Measurements from ENCODE around the gene LMF1.

DNA sequence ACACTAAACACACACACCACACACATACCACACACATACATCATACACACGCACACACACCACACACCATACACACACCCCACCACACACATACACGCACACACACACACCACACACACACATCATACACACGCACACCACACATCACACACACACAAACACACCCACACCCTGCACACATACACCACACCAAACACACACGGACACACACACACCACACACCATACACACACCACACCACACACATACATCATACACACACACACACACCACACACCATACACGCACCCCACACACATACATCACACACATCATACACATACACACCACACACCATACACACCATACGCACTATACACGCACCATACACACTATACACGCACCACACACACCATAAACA is 7.1 kb upstream of the LMF1 start:
- TF ChIP-seq, protein P1, sequence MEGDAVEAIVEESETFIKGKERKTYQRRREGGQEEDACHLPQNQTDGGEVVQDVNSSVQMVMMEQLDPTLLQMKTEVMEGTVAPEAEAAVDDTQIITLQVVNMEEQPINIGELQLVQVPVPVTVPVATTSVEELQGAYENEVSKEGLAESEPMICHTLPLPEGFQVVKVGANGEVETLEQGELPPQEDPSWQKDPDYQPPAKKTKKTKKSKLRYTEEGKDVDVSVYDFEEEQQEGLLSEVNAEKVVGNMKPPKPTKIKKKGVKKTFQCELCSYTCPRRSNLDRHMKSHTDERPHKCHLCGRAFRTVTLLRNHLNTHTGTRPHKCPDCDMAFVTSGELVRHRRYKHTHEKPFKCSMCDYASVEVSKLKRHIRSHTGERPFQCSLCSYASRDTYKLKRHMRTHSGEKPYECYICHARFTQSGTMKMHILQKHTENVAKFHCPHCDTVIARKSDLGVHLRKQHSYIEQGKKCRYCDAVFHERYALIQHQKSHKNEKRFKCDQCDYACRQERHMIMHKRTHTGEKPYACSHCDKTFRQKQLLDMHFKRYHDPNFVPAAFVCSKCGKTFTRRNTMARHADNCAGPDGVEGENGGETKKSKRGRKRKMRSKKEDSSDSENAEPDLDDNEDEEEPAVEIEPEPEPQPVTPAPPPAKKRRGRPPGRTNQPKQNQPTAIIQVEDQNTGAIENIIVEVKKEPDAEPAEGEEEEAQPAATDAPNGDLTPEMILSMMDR (optimal IDR thresholded peaks at IDR 0.05 in 1 of 3, IDR thresholded peaks at IDR 0.05 in 1 of 3, conservative IDR thresholded peaks at IDR 0.05 in 1 of 3; ENCODE audit: extremely low read depth in 1 of 3, insufficient read depth in 2 of 3, low read length in 3 of 3), result no peak
- no peak for TF ChIP-seq EZH2 (IDR thresholded peaks at IDR 0.05; ENCODE audit: low read length)

Data from keratinocyte (primary cell).